ENCODE data around the gene FMO1.

- TF ChIP-seq CTCF (IDR thresholded peaks at IDR 0.05 in 4 of 5, conservative IDR thresholded peaks at IDR 0.05 in 1 of 5) (no peak), POLR2A (IDR thresholded peaks at IDR 0.05) (no peak)
Observed at GRCh38 chr1:171267391-171267790, 19.1 kb downstream of the FMO1 start.
